ENCODE results near the gene RPL22. TPM values are rescaled to one million over a fixed set of nuclear protein-coding genes. Genes with fewer than 3 reads are reported as not detected.

RPL22 gene
- total and polyA plus RNA-seq, 2 of the 13 experiments (the other 11 are each of a cell fraction or from before 2014, with no cell fraction given) = 214 to 545 TPM

DNA sequence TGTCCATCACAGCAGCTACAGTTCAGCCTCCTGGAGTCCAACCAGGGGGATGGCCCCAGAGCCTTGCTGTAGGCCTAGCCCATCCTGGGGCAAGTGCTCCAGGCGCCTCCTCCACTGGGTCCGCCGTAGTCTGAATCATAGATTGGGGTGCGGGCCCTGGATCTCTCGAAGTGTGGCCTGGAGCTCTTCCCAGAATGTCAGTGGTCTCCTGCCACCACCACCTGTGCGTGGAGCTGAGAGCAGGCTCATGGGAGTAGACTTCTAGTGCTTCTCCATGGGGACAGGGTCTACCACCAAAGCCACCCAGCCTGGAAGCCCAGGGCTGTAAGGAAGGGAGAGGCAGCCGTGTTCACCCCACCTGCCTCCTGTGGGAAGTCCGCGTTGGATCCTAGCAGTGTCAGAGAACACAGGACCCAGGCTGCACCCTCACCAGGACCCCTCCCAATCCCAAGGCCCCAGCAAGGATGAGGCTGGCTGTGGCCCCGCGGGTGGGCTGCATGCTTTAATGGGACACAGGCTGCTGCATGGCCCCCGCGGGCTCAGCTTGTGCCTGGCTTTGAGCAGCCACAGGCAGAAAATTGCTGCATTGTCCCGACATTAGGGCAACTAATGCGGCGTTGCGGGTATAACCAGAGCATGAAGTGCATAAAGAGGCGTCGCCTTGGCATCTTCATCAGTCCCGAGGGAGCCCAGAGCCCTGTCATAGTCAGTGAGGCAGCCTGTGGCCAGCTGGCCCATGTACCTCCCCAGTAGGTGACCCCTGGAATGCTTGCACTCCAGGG is 43.8 kb upstream of the RPL22 start:
- Histone ChIP-seq H4K20me1 (ENCODE audit: insufficient read depth, low read length) (0 out of 2 replicates have a peak, but pooled peaks cover 5% of the 10 kb centered on the region), H3K9me3 (ENCODE audit: low read length) (no peaks in the 10 kb centered on the region), H3K27me3 (ENCODE audit: control insufficient read depth in 1 of 2, insufficient read depth in 2 of 2, low read length in 2 of 2) (peaks cover 15 to 50% of the 10 kb centered on the region in 2 experiments), H3K4me2 (ENCODE audit: low read depth, low read length) (no peak overlapping the region), H3K79me2 (ENCODE audit: insufficient read depth, low read length) (no peaks in the 10 kb centered on the region), H2AFZ (ENCODE audit: low read length) (no peak overlapping the region), H3K4me1 (ENCODE audit: insufficient read depth, low read length) (peaks cover 55% of the 10 kb centered on the region), H3K27ac (ENCODE audit: extremely low read length, insufficient read depth, low read length) (no peak overlapping the region), H3K4me3 (replicated peaks in 1 of 3; ENCODE audit: insufficient read depth in 1 of 3, low read depth in 2 of 3, low read length in 3 of 3) (no peak overlapping the region), H3K9ac (ENCODE audit: insufficient read depth, low read depth, low read length) (no peak overlapping the region), H3K36me3 (replicated peaks in 1 of 2; ENCODE audit: control insufficient read depth in 1 of 2, insufficient read depth in 2 of 2, low read length in 2 of 2) (no peaks in the 10 kb centered on the region)
- TF ChIP-seq, protein P1, sequence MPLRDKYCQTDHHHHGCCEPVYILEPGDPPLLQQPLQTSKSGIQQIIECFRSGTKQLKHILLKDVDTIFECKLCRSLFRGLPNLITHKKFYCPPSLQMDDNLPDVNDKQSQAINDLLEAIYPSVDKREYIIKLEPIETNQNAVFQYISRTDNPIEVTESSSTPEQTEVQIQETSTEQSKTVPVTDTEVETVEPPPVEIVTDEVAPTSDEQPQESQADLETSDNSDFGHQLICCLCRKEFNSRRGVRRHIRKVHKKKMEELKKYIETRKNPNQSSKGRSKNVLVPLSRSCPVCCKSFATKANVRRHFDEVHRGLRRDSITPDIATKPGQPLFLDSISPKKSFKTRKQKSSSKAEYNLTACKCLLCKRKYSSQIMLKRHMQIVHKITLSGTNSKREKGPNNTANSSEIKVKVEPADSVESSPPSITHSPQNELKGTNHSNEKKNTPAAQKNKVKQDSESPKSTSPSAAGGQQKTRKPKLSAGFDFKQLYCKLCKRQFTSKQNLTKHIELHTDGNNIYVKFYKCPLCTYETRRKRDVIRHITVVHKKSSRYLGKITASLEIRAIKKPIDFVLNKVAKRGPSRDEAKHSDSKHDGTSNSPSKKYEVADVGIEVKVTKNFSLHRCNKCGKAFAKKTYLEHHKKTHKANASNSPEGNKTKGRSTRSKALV (CRISPR knock-in tag; IDR thresholded peaks at IDR 0.05) = no peak
- TF ChIP-seq ZNF878 (CRISPR knock-in tag; IDR thresholded peaks at IDR 0.05) (no peak), ZNF33B (CRISPR knock-in tag; IDR thresholded peaks at IDR 0.05) (no peak), CREM (IDR thresholded peaks at IDR 0.05) (no peak), CREM (CRISPR knock-in tag; IDR thresholded peaks at IDR 0.05) (no peak), ZNF546 (CRISPR knock-in tag; conservative IDR thresholded peaks at IDR 0.05) (no peak), NONO (IDR thresholded peaks at IDR 0.05) (no peak), NONO (CRISPR knock-in tag; conservative IDR thresholded peaks at IDR 0.05) (no peak), TCF7 (IDR thresholded peaks at IDR 0.05; ENCODE audit: low read depth) (no peak), ARNT2 (CRISPR knock-in tag; IDR thresholded peaks at IDR 0.05; ENCODE audit: low read depth) (no peak), TAF1 (CRISPR knock-in tag; IDR thresholded peaks at IDR 0.05) (no peak), KMT2A (CRISPR knock-in tag; IDR thresholded peaks at IDR 0.05) (no peak), IKZF1 (IDR thresholded peaks at IDR 0.05) (no peak)
- FAIRE-seq (no peak), DNase-seq (ENCODE audit: low spot score) (no peak), ATAC-seq (no peak)
- ChIA-PET CTCF (ENCODE audit: low intra/inter-chr PET ratio, low total read pairs) (no interaction called here), POLR2A (interaction anchor here (0.8 to 1.1 kb wide), 2 partner anchors 8 to 38 kb away, joined by 3 read pairs; no protein-coding TSS in a partner anchor)
- intact Hi-C loops (cut with micrococcal nuclease; ENCODE audit: unreplicated experiment) (loop anchor here (10.0 kb wide), 1 partner anchor 138 kb away; no protein-coding TSS in a partner anchor), in situ Hi-C loops (cut with HindIII; ENCODE audit: extremely low pct_ligation_motif_present, low pct_unique_long_range_greater_than_20kb) (loop anchor here (10.0 kb wide), 1 partner anchor 172 kb away; the partner anchor contains the start of gene HES2)
- WGBS (ENCODE audit: low lambda C conversion rate) = 82% methylated on average over 11 of the region's 20 CpGs
- BruUV-seq (replicated peaks) = no TSS peak
